Rectal smooth muscle tissue (tissue), 1 donor: Measurements from ENCODE around the gene GABRE.

Experiments used
- H3K27ac ChIP-seq: one replicate; pipeline ENCODE4 v1.7.0; 2013; ENCODE audit warnings: low read depth, low read length, inconsistent platforms
- H3K27me3 ChIP-seq: one replicate; pipeline ENCODE4 v1.7.0; 2013; ENCODE audit warnings: low read length; ENCODE audit not compliant: control insufficient read depth, insufficient read depth
- H3K36me3 ChIP-seq: one replicate; pipeline ENCODE4 v1.7.0; 2013; ENCODE audit warnings: low read length; ENCODE audit not compliant: control insufficient read depth, insufficient read depth
- H3K4me1 ChIP-seq: one replicate; pipeline ENCODE4 v1.7.0; 2013; ENCODE audit warnings: low read length; ENCODE audit not compliant: control insufficient read depth, insufficient read depth
- H3K4me3 ChIP-seq: one replicate; pipeline ENCODE4 v1.7.0; 2013; ENCODE audit warnings: low read length
- H3K9ac ChIP-seq: one replicate; pipeline ENCODE4 v1.7.0; 2013; ENCODE audit warnings: low read length

Gene GABRE

GRCh38 chrX:151974336-151975227, at the start of gene GABRE:
Gene GABRE (minus strand): TSS chrX:151974676. CDS start chrX:151974625, 51 bp downstream.
- Histone ChIP-seq H3K27me3 (no peaks in the 10 kb centered on the region), H3K27ac (no peak within 1 kb of the TSS), H3K36me3 (no peaks in the 10 kb centered on the region), H3K9ac (no peak within 1 kb of the TSS), H3K4me1 (no peaks in the 10 kb centered on the region), H3K4me3 (peak within 1 kb of the TSS; percentile 29)

- Histone ChIP-seq H3K4me3 (no peak overlapping the region), H3K27ac (no peak overlapping the region), H3K9ac (no peak overlapping the region), H3K36me3 (no peaks in the 10 kb centered on the region), H3K4me1 (no peaks in the 10 kb centered on the region), H3K27me3 (no peaks in the 10 kb centered on the region)
Measured at GRCh38 chrX:152020888-152021287, 46.4 kb upstream of the GABRE start.

DNA sequence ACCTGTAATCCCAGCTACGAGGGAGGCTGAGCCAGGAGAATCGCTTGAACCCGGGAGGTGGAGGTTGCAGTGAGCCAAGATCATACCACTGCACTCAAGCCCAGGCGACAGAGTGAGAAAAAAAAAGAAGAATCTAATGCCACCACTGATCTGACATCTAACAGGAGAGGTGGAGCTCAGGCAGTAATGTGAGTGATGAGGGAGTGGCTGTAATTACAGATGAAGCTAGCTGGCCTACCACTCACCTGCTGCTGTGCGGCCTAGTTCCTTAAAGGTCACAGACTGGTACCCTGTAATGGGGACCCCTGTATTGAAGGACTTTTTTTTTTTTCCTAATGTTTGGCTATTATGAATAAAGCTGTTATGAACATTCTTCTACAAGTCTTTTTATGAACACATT, 25.3 kb upstream of the GABRE start:
- Histone ChIP-seq H3K9ac (no peak overlapping the region), H3K27me3 (no peaks in the 10 kb centered on the region), H3K4me1 (no peaks in the 10 kb centered on the region), H3K36me3 (no peaks in the 10 kb centered on the region), H3K4me3 (no peak overlapping the region), H3K27ac (no peak overlapping the region)

DNA sequence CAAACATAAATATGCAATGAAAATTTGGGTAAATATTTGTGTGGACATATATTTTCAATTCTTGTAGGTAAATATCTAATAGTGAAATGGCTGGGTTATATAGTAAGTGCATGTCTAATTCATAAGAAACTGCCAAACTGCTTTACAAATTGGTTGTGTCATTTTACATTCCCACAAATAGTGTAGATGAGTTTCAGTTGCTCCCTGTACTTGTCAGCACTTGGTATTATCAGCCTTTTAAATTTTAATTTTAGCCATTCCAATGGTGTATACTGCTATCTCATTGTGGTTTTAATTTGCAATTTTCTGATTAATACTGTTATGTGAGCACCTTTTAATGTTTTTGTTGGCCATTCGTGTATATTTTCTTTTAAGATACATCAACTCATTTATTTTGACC, 23.1 kb upstream of the GABRE start:
- no peaks in the 10 kb centered on the region for H3K27me3 ChIP-seq
- no peak overlapping the region for H3K4me3 ChIP-seq
- H3K27ac ChIP-seq = no peak overlapping the region
- H3K9ac ChIP-seq = no peak overlapping the region
- no peaks in the 10 kb centered on the region for H3K36me3 ChIP-seq
- H3K4me1 ChIP-seq = no peaks in the 10 kb centered on the region

DNA sequence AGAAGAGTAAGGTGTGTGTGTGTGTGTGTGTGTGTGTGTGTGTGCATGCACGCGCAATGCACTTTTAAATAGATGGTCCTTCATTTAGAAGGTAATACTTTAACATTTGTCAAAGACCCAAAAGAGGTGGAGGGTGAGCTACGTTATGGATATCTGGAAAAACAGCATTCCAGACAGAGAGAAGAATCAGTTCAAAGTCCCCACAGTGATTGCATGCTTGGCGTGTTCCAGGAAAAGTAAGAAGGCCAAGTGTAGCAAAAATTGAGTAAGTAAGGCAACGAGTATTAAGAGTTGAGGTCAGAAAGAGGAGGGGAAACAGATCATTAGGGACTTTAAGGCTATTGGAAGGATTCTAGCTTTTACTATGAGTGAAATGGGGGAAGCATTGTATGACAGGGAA, 21.9 kb upstream of the GABRE start:
- H3K27ac ChIP-seq = no peak overlapping the region
- no peaks in the 10 kb centered on the region for H3K4me1 ChIP-seq
- no peaks in the 10 kb centered on the region for H3K27me3 ChIP-seq
- H3K9ac ChIP-seq = no peak overlapping the region
- H3K4me3 ChIP-seq = no peak overlapping the region
- H3K36me3 ChIP-seq = no peaks in the 10 kb centered on the region

DNA sequence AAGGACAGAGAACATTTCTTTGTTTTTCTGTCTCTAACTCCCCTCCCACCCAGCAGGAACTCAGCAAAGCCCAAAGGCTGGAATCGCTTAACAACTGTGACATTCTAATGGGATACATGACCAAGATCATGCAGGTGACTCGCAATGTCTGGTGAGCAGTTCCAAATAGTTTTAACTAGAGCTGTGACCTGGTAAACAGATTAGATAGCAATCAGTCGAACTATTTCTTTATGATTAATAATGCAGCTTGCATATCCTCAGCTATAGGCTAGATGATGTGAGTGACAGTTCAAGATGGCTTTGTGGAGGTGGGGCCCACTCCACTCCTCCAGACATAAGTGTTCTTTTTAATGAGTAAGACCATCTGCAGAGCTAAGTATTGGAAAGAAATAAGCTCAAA, 20.0 kb upstream of the GABRE start:
- Histone ChIP-seq H3K36me3 (no peaks in the 10 kb centered on the region), H3K27me3 (no peaks in the 10 kb centered on the region), H3K4me3 (no peak overlapping the region), H3K27ac (no peak overlapping the region), H3K4me1 (no peaks in the 10 kb centered on the region), H3K9ac (no peak overlapping the region)

DNA sequence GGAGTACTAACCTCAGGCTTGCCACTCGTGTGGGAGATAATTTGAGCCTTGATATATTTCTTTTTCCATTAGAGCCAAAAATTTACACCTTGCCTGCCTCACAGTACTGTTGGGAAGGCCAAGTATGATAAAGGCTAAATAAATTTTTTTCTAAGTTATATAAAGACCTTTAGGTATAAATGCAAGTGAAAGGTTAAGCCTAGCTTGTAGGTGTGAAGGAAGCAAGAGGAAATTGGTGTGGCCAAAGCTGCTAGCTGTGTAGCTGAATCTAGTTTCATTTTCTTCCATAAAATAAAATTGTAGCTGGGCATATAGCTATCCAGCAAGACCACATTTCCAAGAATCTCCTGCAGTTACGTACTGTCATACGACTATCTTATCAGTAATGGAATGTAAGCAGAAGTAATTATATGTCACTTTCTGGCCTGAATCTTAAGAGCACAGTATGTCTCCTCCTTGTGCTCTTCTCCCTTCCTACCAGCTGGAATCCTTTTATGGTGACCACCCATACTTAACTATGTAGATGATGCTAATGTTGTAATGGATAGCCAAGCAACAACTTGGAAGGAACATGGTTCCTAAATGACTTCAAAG, 14.3 kb upstream of the GABRE start:
- Histone ChIP-seq H3K36me3 (no peaks in the 10 kb centered on the region), H3K27me3 (no peaks in the 10 kb centered on the region), H3K4me1 (no peaks in the 10 kb centered on the region), H3K9ac (no peak overlapping the region), H3K4me3 (no peak overlapping the region), H3K27ac (no peak overlapping the region)

GRCh38 chrX:151987108-151987507, 12.6 kb upstream of the GABRE start:
- Histone ChIP-seq H3K4me3 (no peak overlapping the region), H3K27me3 (no peaks in the 10 kb centered on the region), H3K9ac (no peak overlapping the region), H3K36me3 (no peaks in the 10 kb centered on the region), H3K4me1 (no peaks in the 10 kb centered on the region), H3K27ac (no peak overlapping the region)

GRCh38 chrX:151985955-151986354, 11.5 kb upstream of the GABRE start:
- H3K4me3 ChIP-seq = no peak overlapping the region
- no peaks in the 10 kb centered on the region for H3K36me3 ChIP-seq
- no peaks in the 10 kb centered on the region for H3K27me3 ChIP-seq
- no peak overlapping the region for H3K9ac ChIP-seq
- no peak overlapping the region for H3K27ac ChIP-seq
- no peaks in the 10 kb centered on the region for H3K4me1 ChIP-seq

- Histone ChIP-seq H3K27ac (no peak overlapping the region), H3K27me3 (no peaks in the 10 kb centered on the region), H3K36me3 (no peaks in the 10 kb centered on the region), H3K4me1 (no peaks in the 10 kb centered on the region), H3K4me3 (no peak overlapping the region), H3K9ac (no peak overlapping the region)
Measured at GRCh38 chrX:151985531-151985930, 11.1 kb upstream of the GABRE start.

GRCh38 chrX:151984902-151985301, 10.4 kb upstream of the GABRE start:
- H3K27me3 ChIP-seq = no peaks in the 10 kb centered on the region
- no peaks in the 10 kb centered on the region for H3K36me3 ChIP-seq
- H3K9ac ChIP-seq = no peak overlapping the region
- H3K27ac ChIP-seq = no peak overlapping the region
- H3K4me1 ChIP-seq = no peaks in the 10 kb centered on the region
- no peak overlapping the region for H3K4me3 ChIP-seq

DNA sequence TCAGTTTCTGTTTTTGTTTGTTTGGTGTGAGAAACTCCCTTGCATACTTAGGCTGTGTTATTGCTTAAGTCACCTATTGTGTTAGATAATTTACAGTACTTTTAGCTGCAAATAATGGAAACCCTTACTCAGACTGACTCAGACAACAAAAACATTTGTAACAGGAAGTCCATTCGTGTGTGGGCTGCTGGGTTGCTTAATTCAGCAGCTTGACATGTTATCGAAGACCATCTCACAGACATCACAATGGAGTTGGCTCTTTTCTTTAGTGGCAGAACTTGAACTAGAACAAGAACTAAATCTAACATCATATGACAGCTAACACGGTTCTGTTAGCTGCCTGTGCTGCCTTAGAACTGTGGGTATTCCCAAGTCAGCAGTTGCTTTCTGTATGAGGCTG, 9.9 kb upstream of the GABRE start:
- H3K27me3 ChIP-seq = no peaks in the 10 kb centered on the region
- no peak overlapping the region for H3K4me3 ChIP-seq

GRCh38 chrX:151983186-151983585, 8.7 kb upstream of the GABRE start:
- H3K4me3 ChIP-seq = no peak overlapping the region
- H3K4me1 ChIP-seq = no peaks in the 10 kb centered on the region
- no peaks in the 10 kb centered on the region for H3K27me3 ChIP-seq
- H3K9ac ChIP-seq = no peak overlapping the region
- H3K36me3 ChIP-seq = no peaks in the 10 kb centered on the region
- no peak overlapping the region for H3K27ac ChIP-seq

More for the DNA sequence above, 9.9 kb upstream of the GABRE start:
- Histone ChIP-seq H3K27ac (no peak overlapping the region), H3K36me3 (no peaks in the 10 kb centered on the region), H3K9ac (no peak overlapping the region), H3K4me1 (no peaks in the 10 kb centered on the region)
